Fibroblast of lung (primary cell): Measurements from ENCODE around the gene CTTN. TPM values are rescaled to one million over a fixed set of nuclear protein-coding genes. Genes with fewer than 3 reads are reported as not detected.

ENCODE experiments used
- DNase-seq, 2 donors: peaks; one replicate each; pipeline versions ENCODE4 v3.0.0 to v3.0.0-alpha.2; 2010; ENCODE audit warnings: low read depth in 2 of 2
- H2AFZ ChIP-seq: 2 replicates; pipeline ENCODE4 v1.5.1; 2012; ENCODE audit warnings: low read length, control low read depth, inconsistent platforms
- H3K27ac ChIP-seq: 2 replicates; pipeline ENCODE4 v1.5.1; 2011; ENCODE audit warnings: low read length, control low read depth; ENCODE audit not compliant: insufficient read depth
- H3K27me3 ChIP-seq: 2 replicates; pipeline ENCODE4 v1.5.1; 2011; ENCODE audit warnings: mild to moderate bottlenecking, low read length; ENCODE audit not compliant: control insufficient read depth, insufficient read depth
- H3K36me3 ChIP-seq: 2 replicates; pipeline ENCODE4 v1.5.1; 2011; ENCODE audit warnings: low read length; ENCODE audit not compliant: control insufficient read depth, insufficient read depth
- H3K4me1 ChIP-seq: 2 replicates; pipeline ENCODE4 v1.5.1; 2011; ENCODE audit warnings: low read length; ENCODE audit not compliant: control insufficient read depth, insufficient read depth; ENCODE audit errors: extremely low read depth
- H3K4me2 ChIP-seq: 2 replicates; pipeline ENCODE4 v1.5.1; 2011; ENCODE audit warnings: low read length, control low read depth; ENCODE audit not compliant: insufficient read depth; ENCODE audit errors: extremely low read depth
- H3K4me3 ChIP-seq, 4 experiments: fragments of 200-600 bp in 1 of 4; sonication (generic) in 1 of 4; replicated peaks in 1 of 4; 2 replicates each; pipeline ENCODE4 v1.5.1; 2011 to 2016; ENCODE audit warnings: low read length in 4 of 4, low read depth in 3 of 4, mild to moderate bottlenecking in 3 of 4, control low read depth in 2 of 4, inconsistent platforms in 1 of 4, mixed read lengths in 1 of 4; ENCODE audit not compliant: insufficient read depth in 1 of 4; ENCODE audit errors: control extremely low read depth in 1 of 4
- H3K79me2 ChIP-seq: 2 replicates; pipeline ENCODE4 v1.5.1; 2012; ENCODE audit warnings: mild to moderate bottlenecking, low read length, inconsistent platforms; ENCODE audit not compliant: control insufficient read depth, insufficient read depth
- H3K9ac ChIP-seq: 2 replicates; pipeline ENCODE4 v1.5.1; 2011; ENCODE audit warnings: mild to moderate bottlenecking, low read length, control low read depth; ENCODE audit not compliant: insufficient read depth
- H3K9me3 ChIP-seq: 2 replicates; pipeline ENCODE4 v1.5.1; 2012; ENCODE audit warnings: low read depth, low read length; ENCODE audit not compliant: control insufficient read depth, insufficient read depth
- H4K20me1 ChIP-seq: 2 replicates; pipeline ENCODE4 v1.5.1; 2011; ENCODE audit warnings: low read length; ENCODE audit not compliant: control insufficient read depth, insufficient read depth; ENCODE audit errors: extremely low read depth
- EZH2 ChIP-seq: IDR thresholded peaks from 2 replicates; pipeline ENCODE4 v1.5.1; 2012; ENCODE audit warnings: low read length, control low read depth, mild to moderate bottlenecking; ENCODE audit errors: missing control alignments
- polyA plus RNA-seq, 2 donors: library from polyadenylated mRNA; depleted of rRNA in 1 of 2; stranded (reverse) in 1 of 2; unstranded in 1 of 2; fragments of >200 nt; gene quantifications; 2 replicates each; pipeline ENCODE4 v1.2.1, GENCODE V29; 2011 to 2012; ENCODE audit warnings: missing spikeins in 1 of 2
- total RNA-seq: library from RNA; depleted of rRNA; stranded (reverse); fragments of >200 nt; gene quantifications from 2 replicates; pipeline ENCODE4 v1.2.1, GENCODE V29; 2014
- TF ChIP-seq, protein P1 (sequence below), 2 donors: IDR thresholded peaks in 1 of 2; conservative IDR thresholded peaks in 1 of 2; 1 replicate in 1 of 2; 2 replicates in 1 of 2; pipeline ENCODE4 v1.5.1; 2011 to 2012; ENCODE audit warnings: low read length in 2 of 2, control low read depth in 1 of 2, inconsistent platforms in 1 of 2, low read depth in 1 of 2, mild to moderate bottlenecking in 1 of 2

Gene CTTN
- total and polyA plus RNA-seq, 2 donors (not counting 1 experiment from before 2014, with no cell fraction given), result 198 to 428 TPM

DNA sequence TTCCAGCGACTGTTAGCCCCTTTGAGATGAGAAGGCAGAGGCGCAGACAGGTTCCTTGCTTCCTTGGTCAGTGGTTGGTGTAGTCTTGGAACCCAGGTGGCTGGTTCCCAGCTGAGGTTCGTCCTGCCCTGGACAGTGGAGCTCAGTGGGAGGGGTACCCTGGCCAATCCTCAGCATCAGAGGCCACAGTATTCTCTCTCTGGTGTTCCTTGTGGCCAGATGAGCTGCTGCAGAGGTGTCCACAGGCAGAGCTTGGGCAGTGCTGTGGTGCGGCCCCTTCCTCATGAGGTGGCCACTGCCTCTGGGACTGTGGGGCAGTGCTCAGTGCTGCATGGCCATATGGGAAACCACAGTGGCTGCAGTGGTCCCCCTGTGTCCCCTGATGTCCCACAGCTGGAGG lies 61.8 kb downstream of the CTTN start:
- peaks cover 17% of the 10 kb centered on the region for H3K27me3 ChIP-seq
- no peak overlapping the region for H3K4me3 ChIP-seq
- H3K4me2 ChIP-seq, result no peak overlapping the region
- no peak overlapping the region for H3K9ac ChIP-seq
- no peak for TF ChIP-seq EZH2
- TF ChIP-seq, protein P1, sequence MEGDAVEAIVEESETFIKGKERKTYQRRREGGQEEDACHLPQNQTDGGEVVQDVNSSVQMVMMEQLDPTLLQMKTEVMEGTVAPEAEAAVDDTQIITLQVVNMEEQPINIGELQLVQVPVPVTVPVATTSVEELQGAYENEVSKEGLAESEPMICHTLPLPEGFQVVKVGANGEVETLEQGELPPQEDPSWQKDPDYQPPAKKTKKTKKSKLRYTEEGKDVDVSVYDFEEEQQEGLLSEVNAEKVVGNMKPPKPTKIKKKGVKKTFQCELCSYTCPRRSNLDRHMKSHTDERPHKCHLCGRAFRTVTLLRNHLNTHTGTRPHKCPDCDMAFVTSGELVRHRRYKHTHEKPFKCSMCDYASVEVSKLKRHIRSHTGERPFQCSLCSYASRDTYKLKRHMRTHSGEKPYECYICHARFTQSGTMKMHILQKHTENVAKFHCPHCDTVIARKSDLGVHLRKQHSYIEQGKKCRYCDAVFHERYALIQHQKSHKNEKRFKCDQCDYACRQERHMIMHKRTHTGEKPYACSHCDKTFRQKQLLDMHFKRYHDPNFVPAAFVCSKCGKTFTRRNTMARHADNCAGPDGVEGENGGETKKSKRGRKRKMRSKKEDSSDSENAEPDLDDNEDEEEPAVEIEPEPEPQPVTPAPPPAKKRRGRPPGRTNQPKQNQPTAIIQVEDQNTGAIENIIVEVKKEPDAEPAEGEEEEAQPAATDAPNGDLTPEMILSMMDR (conservative IDR thresholded peaks at IDR 0.05 in 1 of 2, IDR thresholded peaks at IDR 0.05 in 1 of 2; ENCODE audit: low read depth in 1 of 2, low read length in 2 of 2), result no peak
- no peak overlapping the region for H3K27ac ChIP-seq
- no peaks in the 10 kb centered on the region for H3K79me2 ChIP-seq
- H3K4me1 ChIP-seq, result no peaks in the 10 kb centered on the region
- H4K20me1 ChIP-seq, result no peaks in the 10 kb centered on the region
- no peaks in the 10 kb centered on the region for H3K36me3 ChIP-seq
- H3K9me3 ChIP-seq, result no peaks in the 10 kb centered on the region
- H2AFZ ChIP-seq, result no peak overlapping the region
- no peak for DNase-seq

DNA sequence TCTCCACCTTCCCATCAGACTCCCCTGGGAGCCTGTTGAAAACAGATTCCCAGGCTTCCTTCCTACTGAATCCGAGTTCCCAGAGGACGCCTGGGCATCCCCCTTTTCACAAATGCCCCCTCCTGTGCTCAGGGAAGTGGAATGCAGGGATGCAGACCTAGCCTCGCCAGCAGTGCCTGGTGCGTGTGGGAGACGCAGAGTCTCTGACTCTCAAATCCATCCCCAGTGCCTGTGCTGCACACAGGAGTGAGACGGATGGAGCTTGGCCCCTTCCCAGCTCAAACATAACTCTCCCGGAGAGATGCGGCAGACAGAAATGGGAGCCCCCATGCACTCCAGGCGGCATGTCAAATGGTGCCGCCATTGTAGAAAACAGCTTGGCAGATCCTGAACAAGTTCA lies 62.6 kb downstream of the CTTN start:
- H3K4me2 ChIP-seq, result no peak overlapping the region
- H3K4me3 ChIP-seq, result no peak overlapping the region
- H3K9ac ChIP-seq, result no peak overlapping the region
- no peaks in the 10 kb centered on the region for H4K20me1 ChIP-seq
- H3K79me2 ChIP-seq, result no peaks in the 10 kb centered on the region
- H3K9me3 ChIP-seq, result no peaks in the 10 kb centered on the region
- no peak for DNase-seq
- no peaks in the 10 kb centered on the region for H3K36me3 ChIP-seq
- H2AFZ ChIP-seq, result no peak overlapping the region
- no peak for TF ChIP-seq EZH2
- TF ChIP-seq, protein P1 (conservative IDR thresholded peaks at IDR 0.05 in 1 of 2, IDR thresholded peaks at IDR 0.05 in 1 of 2; ENCODE audit: low read depth in 1 of 2, low read length in 2 of 2), result no peak
- H3K27me3 ChIP-seq, result peaks cover 21% of the 10 kb centered on the region
- no peaks in the 10 kb centered on the region for H3K4me1 ChIP-seq
- no peak overlapping the region for H3K27ac ChIP-seq

DNA sequence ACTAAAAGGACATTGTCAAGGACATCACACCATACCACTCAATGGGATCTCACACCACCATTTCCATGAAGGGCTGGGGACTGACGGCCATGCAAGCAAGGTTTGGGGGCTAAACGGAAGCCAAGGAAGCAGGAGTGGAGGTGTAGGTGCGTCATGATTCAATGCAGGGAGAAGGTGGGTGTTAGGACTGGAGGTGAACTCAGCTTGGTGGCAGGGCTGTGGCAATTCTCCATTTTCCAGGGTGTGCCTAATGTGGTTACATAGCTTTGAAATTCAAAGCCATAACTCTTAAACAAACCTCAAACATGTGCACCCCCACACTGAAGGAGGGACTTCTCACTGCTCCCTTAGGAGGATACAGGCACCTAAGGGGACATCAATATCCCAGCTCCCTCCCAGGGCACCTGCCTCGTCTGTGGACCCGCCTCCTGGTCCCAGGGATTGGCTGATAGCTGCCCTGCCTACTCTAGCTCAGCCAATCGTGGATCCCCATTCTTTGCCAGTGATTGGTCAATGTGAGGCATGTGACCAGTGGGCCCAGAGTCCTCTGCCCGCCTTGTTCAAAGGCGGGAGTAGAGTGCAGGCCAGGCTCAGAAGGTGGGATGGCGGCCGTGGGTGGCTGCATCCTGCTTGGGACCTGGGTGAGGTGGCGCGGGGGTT lies 64.6 kb downstream of the CTTN start:
- H3K27ac ChIP-seq, result no peak overlapping the region
- H3K4me3 ChIP-seq, result no peak overlapping the region
- peaks cover 23% of the 10 kb centered on the region for H3K27me3 ChIP-seq
- no peaks in the 10 kb centered on the region for H3K79me2 ChIP-seq
- H2AFZ ChIP-seq, result no peak overlapping the region
- no peaks in the 10 kb centered on the region for H3K36me3 ChIP-seq
- H3K4me1 ChIP-seq, result no peaks in the 10 kb centered on the region
- no peaks in the 10 kb centered on the region for H4K20me1 ChIP-seq
- no peaks in the 10 kb centered on the region for H3K9me3 ChIP-seq
- H3K4me2 ChIP-seq, result no peak overlapping the region
- no peak overlapping the region for H3K9ac ChIP-seq
- no peak for DNase-seq
- TF ChIP-seq, protein P1 (conservative IDR thresholded peaks at IDR 0.05 in 1 of 2, IDR thresholded peaks at IDR 0.05 in 1 of 2; ENCODE audit: low read depth in 1 of 2, low read length in 2 of 2), result no peak
- no peak for TF ChIP-seq EZH2
